Activated CD4-positive, alpha-beta T cell treated with anti-CD3 and anti-CD28 coated beads, Interleukin-2, amount 10 ng/mL, durations not matched to agents 7 days and 5 days (primary cell): ENCODE results near the gene SRA1. TPM values are rescaled to one million over a fixed set of nuclear protein-coding genes. Genes with fewer than 3 reads are reported as not detected.
"Not testable (repeated sequence)": the region's sequence is repeated elsewhere in the genome, so short reads cannot be mapped to it uniquely, and the experiment has no call there.

Source experiments
- CTCF ChIA-PET: fragments of 350-600 bp; sonication (Branson Sonifier 250); formaldehyde crosslinking; loops from one replicate; lab custom pipeline; 2021; ENCODE audit warnings: antibody characterized with exemption; lab: Charles Lee
- POLR2A ChIA-PET: fragments of 350-600 bp; sonication (Branson Sonifier 250); formaldehyde crosslinking; loops from one replicate; lab custom pipeline; 2021; ENCODE audit warnings: antibody characterized with exemption; lab: Charles Lee
- DNase-seq: peaks from one replicate; pipeline ENCODE4 v3.0.0-alpha.2; 2020
- H3K27ac Mint-ChIP-seq: one replicate; pipeline ENCODE4 v1.8.0; 2021; ENCODE audit warnings: mild to moderate bottlenecking, moderate library complexity, mixed read lengths
- H3K27me3 Mint-ChIP-seq: one replicate; pipeline ENCODE4 v1.8.0; 2021; ENCODE audit warnings: mixed read lengths
- H3K36me3 Mint-ChIP-seq: one replicate; pipeline ENCODE4 v1.8.0; 2021; ENCODE audit warnings: low read depth, mixed read lengths
- H3K4me1 Mint-ChIP-seq: one replicate; pipeline ENCODE4 v1.8.0; 2021; ENCODE audit warnings: mixed read lengths
- H3K4me3 Mint-ChIP-seq: one replicate; pipeline ENCODE4 v1.8.0; 2021; ENCODE audit warnings: mild to moderate bottlenecking, moderate library complexity, mixed read lengths
- H3K9me3 Mint-ChIP-seq: one replicate; pipeline ENCODE4 v1.8.0; 2021; ENCODE audit warnings: mixed read lengths
- total RNA-seq, 2 experiments: library from RNA; stranded (reverse); gene quantifications; one replicate each; pipeline ENCODE4 v1.2.3, GENCODE V29; 2021

The SRA1 gene
- total RNA-seq, result 10 to 100 TPM; 32.4 to 38.0 TPM

- CTCF ChIA-PET, result interaction anchor here (1.0 to 2.9 kb wide), 4 partner anchors 10 to 107 kb away, joined by 3 to 19 read pairs (median 4); partner anchors contain the start of genes EIF4EBP3 and TMCO6
- POLR2A ChIA-PET, result interaction anchor here (0.6 to 0.7 kb wide), 2 partner anchors 84 to 118 kb away, joined by 3 to 5 read pairs; no protein-coding TSS in a partner anchor
- Mint-ChIP-seq H3K9me3 (no peaks in the 10 kb centered on the region), H3K27me3 (no peaks in the 10 kb centered on the region), H3K4me1 (peaks cover 51% of the 10 kb centered on the region), H3K36me3 (peaks cover 46% of the 10 kb centered on the region), H3K27ac (peak within 1 kb of the TSS; percentile 90), H3K4me3 (peak within 1 kb of the TSS; percentile 73)
- DNase-seq, result peak; percentile 88
These were observed at the start of gene SRA1 for GRCh38 chr5:140557136-140557805. Gene SRA1, minus strand, starts transcription at chr5:140557473. Its CDS starts 21 bp downstream, at chr5:140557452.

- Mint-ChIP-seq H3K27me3 (peaks cover 11% of the 10 kb centered on the region), H3K36me3 (no peaks in the 10 kb centered on the region), H3K4me1 (peaks cover 13% of the 10 kb centered on the region), H3K27ac (no peak overlapping the region), H3K9me3 (no peaks in the 10 kb centered on the region), H3K4me3 (no peak overlapping the region)
- POLR2A ChIA-PET, result no interaction called here
- CTCF ChIA-PET, result no interaction called here
- DNase-seq, result no peak
These were observed 49.8 kb upstream of the SRA1 start for GRCh38 chr5:140607031-140607430.

DNA sequence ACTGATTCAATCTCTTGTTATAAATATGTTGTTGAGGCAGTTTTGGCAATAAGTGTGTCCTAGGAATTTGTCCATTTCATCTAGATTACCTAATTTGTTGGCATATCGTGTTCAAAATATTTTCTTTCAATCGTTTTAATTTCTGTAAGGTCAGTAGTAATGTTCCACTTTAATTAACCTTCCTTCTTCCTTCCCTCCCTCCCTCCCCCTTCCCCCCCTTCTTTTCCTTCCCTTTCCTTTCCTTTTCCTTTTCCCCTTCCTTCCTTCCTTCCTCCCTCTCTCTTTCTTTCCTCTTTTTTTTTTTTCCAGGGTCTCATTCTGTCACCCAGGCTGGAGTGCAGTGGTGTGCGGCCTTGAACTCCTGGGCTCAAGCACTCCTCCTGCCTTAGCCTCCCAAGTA is 48.6 kb upstream of the SRA1 start:
- peaks cover 8% of the 10 kb centered on the region for H3K27me3 Mint-ChIP-seq
- H3K36me3 Mint-ChIP-seq, result no peaks in the 10 kb centered on the region

GRCh38 chr5:140603734-140604133 is 46.5 kb upstream of the SRA1 start:
- CTCF ChIA-PET, result interaction anchor here (0.8 to 1.3 kb wide), 2 partner anchors 10 to 34 kb away, joined by 3 to 5 read pairs; no protein-coding TSS in a partner anchor
- POLR2A ChIA-PET, result no interaction called here
- no peak for DNase-seq
- Mint-ChIP-seq H3K36me3 (no peaks in the 10 kb centered on the region), H3K9me3 (no peaks in the 10 kb centered on the region), H3K4me1 (no peaks in the 10 kb centered on the region), H3K27me3 (peaks cover 6% of the 10 kb centered on the region), H3K27ac (peak overlapping the region; percentile 13), H3K4me3 (no peak overlapping the region)

More for the DNA sequence above, 48.6 kb upstream of the SRA1 start:
- DNase-seq, result no peak
- ChIA-PET CTCF (interaction anchor here (0.7 to 0.9 kb wide), 2 partner anchors 29 to 67 kb away, joined by 3 read pairs; no protein-coding TSS in a partner anchor), POLR2A (no interaction called here)
- no peak overlapping the region for H3K27ac Mint-ChIP-seq
- no peak overlapping the region for H3K4me3 Mint-ChIP-seq
- no peaks in the 10 kb centered on the region for H3K9me3 Mint-ChIP-seq
- H3K4me1 Mint-ChIP-seq, result peaks cover 4% of the 10 kb centered on the region

- H3K9me3 Mint-ChIP-seq, H3K4me1 Mint-ChIP-seq, H3K36me3 Mint-ChIP-seq, H3K27me3 Mint-ChIP-seq, DNase-seq, H3K4me3 Mint-ChIP-seq, POLR2A ChIA-PET, CTCF ChIA-PET: not testable (repeated sequence)
- H3K27ac Mint-ChIP-seq, result peak overlapping the region; percentile 13
These were observed 46.1 kb upstream of the SRA1 start for GRCh38 chr5:140603446-140603698.

- Mint-ChIP-seq H3K27ac (no peak overlapping the region), H3K9me3 (no peaks in the 10 kb centered on the region), H3K36me3 (no peaks in the 10 kb centered on the region), H3K27me3 (peaks cover 6% of the 10 kb centered on the region), H3K4me3 (no peak overlapping the region), H3K4me1 (no peaks in the 10 kb centered on the region)
- ChIA-PET POLR2A (no interaction called here), CTCF (no interaction called here)
- no peak for DNase-seq
These were observed 44.9 kb upstream of the SRA1 start for GRCh38 chr5:140602147-140602546.

DNA sequence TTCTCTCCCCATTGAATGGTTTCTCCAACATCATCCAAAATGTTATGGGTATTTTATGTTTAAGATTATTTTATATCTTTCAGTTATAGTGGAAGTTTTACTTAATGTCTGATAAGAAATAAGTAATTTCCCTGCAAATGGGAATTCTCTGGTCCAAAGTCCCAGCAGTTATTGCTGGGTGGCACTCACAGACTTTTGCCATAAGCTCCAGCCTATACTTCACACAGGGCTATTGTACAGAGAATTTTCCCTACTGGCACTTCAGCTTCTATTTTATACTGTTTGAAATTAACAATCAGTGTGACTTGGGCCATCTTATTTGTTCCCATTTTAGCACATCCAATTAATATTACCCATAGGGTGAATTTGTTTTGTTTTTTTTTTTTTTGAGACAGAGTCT is 42.8 kb upstream of the SRA1 start:
- Mint-ChIP-seq H3K4me1 (no peaks in the 10 kb centered on the region), H3K27me3 (peaks cover 4% of the 10 kb centered on the region), H3K9me3 (no peaks in the 10 kb centered on the region), H3K4me3 (no peak overlapping the region), H3K36me3 (no peaks in the 10 kb centered on the region), H3K27ac (no peak overlapping the region)
- DNase-seq, result no peak
- ChIA-PET POLR2A (no interaction called here), CTCF (interaction anchor here (0.5 to 1.3 kb wide), 3 partner anchors 11 to 32 kb away, joined by 3 to 4 read pairs (median 4); no protein-coding TSS in a partner anchor)

GRCh38 chr5:140598836-140599235 is 41.6 kb upstream of the SRA1 start:
- POLR2A ChIA-PET, result no interaction called here
- no peaks in the 10 kb centered on the region for H3K36me3 Mint-ChIP-seq
- no peaks in the 10 kb centered on the region for H3K4me1 Mint-ChIP-seq
- no peak overlapping the region for H3K4me3 Mint-ChIP-seq
- CTCF ChIA-PET, result interaction anchor here (0.5 kb wide), 1 partner anchor 919 kb away, joined by 4 read pairs; no protein-coding TSS in a partner anchor
- H3K9me3 Mint-ChIP-seq, result no peaks in the 10 kb centered on the region
- H3K27ac Mint-ChIP-seq, result no peak overlapping the region
- H3K27me3 Mint-ChIP-seq, result no peaks in the 10 kb centered on the region
- DNase-seq, result no peak

DNA sequence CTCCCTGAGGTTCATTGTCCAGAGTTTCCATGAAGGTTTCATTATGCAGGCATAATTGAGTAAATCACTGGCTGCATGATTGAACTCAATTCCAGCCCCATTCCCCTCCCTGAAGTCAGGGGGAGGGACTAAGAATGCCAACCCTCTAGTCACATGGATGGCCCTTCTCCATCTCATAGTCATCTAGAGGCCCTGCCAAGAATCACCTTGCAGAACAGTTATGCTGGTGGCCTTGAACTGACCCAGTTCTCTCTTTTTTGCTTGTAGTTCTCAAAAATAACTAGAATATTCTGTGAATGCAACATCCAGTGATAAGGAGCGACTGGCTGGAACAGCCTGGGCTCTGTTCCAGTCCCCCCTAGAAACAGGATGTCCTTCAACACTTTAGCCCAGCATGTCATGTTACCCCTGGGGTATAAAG is 39.1 kb upstream of the SRA1 start:
- no peak for DNase-seq
- H3K9me3 Mint-ChIP-seq, result no peaks in the 10 kb centered on the region
- no peaks in the 10 kb centered on the region for H3K36me3 Mint-ChIP-seq
- H3K27ac Mint-ChIP-seq, result no peak overlapping the region
- H3K27me3 Mint-ChIP-seq, result no peaks in the 10 kb centered on the region
- ChIA-PET CTCF (no interaction called here), POLR2A (no interaction called here)
- H3K4me1 Mint-ChIP-seq, result peaks cover 5% of the 10 kb centered on the region
- no peak overlapping the region for H3K4me3 Mint-ChIP-seq

DNA sequence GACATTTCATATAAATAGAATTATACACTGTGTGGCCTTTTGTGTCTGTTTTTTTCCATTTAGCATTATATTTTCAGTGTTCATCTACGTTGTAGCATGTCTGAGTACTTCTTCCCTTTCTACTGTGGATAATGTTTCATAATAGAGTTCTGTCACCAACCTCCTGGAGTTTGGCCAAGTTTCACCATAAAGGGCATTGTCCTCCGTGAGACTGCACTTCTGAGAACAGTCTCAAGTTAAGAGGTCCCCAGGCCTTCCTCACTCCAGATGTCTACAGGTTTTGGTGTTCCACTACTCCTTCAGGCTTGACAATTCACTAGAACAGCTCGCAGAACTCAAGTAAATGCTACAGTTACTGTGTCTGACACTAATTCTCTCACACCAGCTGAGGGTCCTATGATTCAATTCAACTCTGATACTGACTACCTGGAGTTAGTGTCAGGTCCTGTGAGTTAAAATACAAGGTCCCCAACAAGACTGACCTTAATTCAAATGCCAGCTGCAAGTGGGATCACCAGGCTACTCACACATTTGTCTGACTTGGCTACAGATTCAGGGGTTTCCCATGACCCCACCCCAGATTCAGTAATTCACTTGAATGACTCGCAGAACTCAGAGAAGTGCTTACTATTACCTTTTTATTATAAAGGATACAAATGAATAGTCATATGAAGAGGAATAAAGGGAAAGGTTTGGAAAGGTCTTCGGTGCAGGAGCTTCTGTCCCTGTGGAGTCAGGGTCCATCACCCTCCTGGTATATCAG is 38.4 kb upstream of the SRA1 start:
- Mint-ChIP-seq H3K4me3 (no peak overlapping the region), H3K36me3 (no peaks in the 10 kb centered on the region), H3K27ac (no peak overlapping the region), H3K27me3 (no peaks in the 10 kb centered on the region), H3K4me1 (peaks cover 5% of the 10 kb centered on the region), H3K9me3 (no peaks in the 10 kb centered on the region)
- CTCF ChIA-PET, result interaction anchor here (1.0 kb wide), 1 partner anchor 14 kb away, joined by 4 read pairs; no protein-coding TSS in a partner anchor
- no peak for DNase-seq
- POLR2A ChIA-PET, result no interaction called here

DNA sequence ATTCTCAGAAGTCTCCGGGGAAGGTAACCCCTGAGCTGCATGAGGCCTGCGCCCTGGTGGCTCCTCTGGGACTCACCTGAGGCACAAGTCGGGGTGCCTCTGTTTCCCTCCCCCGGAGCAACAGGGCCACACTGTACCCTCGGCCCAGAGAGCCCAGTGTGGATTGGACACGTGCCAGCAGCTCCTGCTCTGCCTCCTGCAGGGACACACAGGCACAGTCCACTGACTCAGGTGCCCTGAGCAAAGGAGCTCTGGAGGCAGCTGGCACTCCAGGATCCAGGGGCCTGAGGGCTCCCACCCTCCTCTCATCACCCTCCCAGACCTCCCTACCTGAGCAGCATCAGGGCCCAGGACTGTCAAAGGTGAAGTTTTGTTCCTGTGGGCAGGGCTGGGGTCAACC is 36.9 kb upstream of the SRA1 start:
- Mint-ChIP-seq H3K27me3 (no peaks in the 10 kb centered on the region), H3K27ac (no peak overlapping the region), H3K4me1 (peaks cover 5% of the 10 kb centered on the region), H3K36me3 (no peaks in the 10 kb centered on the region), H3K4me3 (no peak overlapping the region), H3K9me3 (no peaks in the 10 kb centered on the region)
- DNase-seq, result no peak
- ChIA-PET POLR2A (no interaction called here), CTCF (interaction anchor here (0.8 to 1.3 kb wide), 3 partner anchors 10 to 39 kb away, joined by 3 to 5 read pairs (median 3); partner anchors contain the start of gene CD14)

GRCh38 chr5:140593070-140593469 is 35.8 kb upstream of the SRA1 start:
- POLR2A ChIA-PET, result not testable (repeated sequence)

More at GRCh38 chr5:140593070-140593469, 35.8 kb upstream of the SRA1 start:
- not testable (repeated sequence) for H3K4me1 Mint-ChIP-seq, H3K27me3 Mint-ChIP-seq, H3K36me3 Mint-ChIP-seq, DNase-seq, H3K9me3 Mint-ChIP-seq
- CTCF ChIA-PET, result interaction anchor here (1.3 kb wide), 1 partner anchor 11 kb away, joined by 5 read pairs; no protein-coding TSS in a partner anchor
- H3K4me3 Mint-ChIP-seq, result peak overlapping the region; percentile 44
- peak overlapping the region; percentile 54 for H3K27ac Mint-ChIP-seq
